Measurements from ENCODE around the gene CDH4. TPM values are rescaled to one million over a fixed set of nuclear protein-coding genes. Genes with fewer than 3 reads are reported as not detected.
A peak's percentile ranks its signal among the peaks of the same experiment; 100 is the strongest.

The CDH4 gene
- total and polyA plus RNA-seq, 2 of the 13 experiments (the other 11 are each of a cell fraction or from before 2014, with no cell fraction given), result not detected

DNA sequence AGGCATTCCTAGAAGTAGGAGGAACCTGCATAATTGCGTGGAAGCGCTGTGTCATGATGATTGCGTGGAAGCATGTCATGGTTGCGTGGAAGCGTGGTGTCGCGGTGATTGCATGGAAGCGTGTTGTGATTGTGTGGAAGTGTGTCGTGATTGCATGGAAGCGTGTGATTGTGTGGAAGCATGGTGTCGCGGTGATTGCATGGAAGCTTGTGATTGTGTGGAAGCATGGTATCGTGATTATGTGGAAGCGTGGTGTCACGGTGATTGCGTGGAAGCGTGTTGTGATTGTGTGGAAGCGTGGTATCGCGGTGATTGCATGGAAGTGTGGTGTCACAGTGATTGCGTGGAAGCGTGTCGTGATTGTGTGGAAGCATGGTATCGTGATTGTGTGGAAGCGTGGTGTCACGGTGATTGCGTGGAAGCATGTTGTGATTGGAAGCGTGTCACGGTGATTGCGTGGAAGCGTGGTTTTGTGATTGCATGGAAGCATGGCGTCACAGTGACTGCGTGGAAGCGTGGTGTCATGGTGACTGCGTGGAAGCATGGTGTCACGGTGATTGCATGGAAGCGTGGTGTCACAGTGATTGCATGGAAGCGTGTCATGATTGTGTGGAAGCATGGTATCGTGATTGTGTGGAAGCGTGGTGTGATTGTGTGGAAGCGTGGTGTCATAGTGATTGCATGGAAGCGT is 667.8 kb downstream of the CDH4 start:
- FAIRE-seq, result peak; percentile 34
- H2AFZ ChIP-seq (ENCODE audit: low read length), result no peak overlapping the region
- peaks cover 25 to 61% of the 10 kb centered on the region in 2 experiments; a peak in 4 of 5 replicates for H3K27me3 ChIP-seq (ENCODE audit: control insufficient read depth in 1 of 2, insufficient read depth in 2 of 2, low read length in 2 of 2)
- no peaks in the 10 kb centered on the region for H3K4me1 ChIP-seq (ENCODE audit: insufficient read depth, low read length)
- WGBS (ENCODE audit: low lambda C conversion rate), result 63% methylated on average over 42 of the region's 42 CpGs
- no peak overlapping the region for H3K4me2 ChIP-seq (ENCODE audit: low read depth, low read length)
- H3K79me2 ChIP-seq (ENCODE audit: insufficient read depth, low read length), result no peaks in the 10 kb centered on the region
- no peak for DNase-seq (ENCODE audit: low spot score)
- no peak overlapping the region for H3K9ac ChIP-seq (ENCODE audit: insufficient read depth, low read depth, low read length)
- ChIA-PET POLR2A (no interaction called here), CTCF (ENCODE audit: low intra/inter-chr PET ratio, low total read pairs) (no interaction called here)
- no TSS peak for BruUV-seq (replicated peaks)
- no peaks in the 10 kb centered on the region for H3K36me3 ChIP-seq (replicated peaks in 1 of 2; ENCODE audit: control insufficient read depth in 1 of 2, insufficient read depth in 2 of 2, low read length in 2 of 2)
- no peaks in the 10 kb centered on the region for H3K9me3 ChIP-seq (ENCODE audit: low read length)
- in situ Hi-C loops (cut with HindIII; ENCODE audit: extremely low pct_ligation_motif_present, low pct_unique_long_range_greater_than_20kb) (loop anchor here (5.0 kb wide), 1 partner anchor 47 kb away; no protein-coding TSS in a partner anchor), intact Hi-C loops (cut with micrococcal nuclease; ENCODE audit: unreplicated experiment) (no loop called here)
- no peak overlapping the region for H3K4me3 ChIP-seq (replicated peaks in 1 of 3; ENCODE audit: insufficient read depth in 1 of 3, low read depth in 2 of 3, low read length in 3 of 3)
- H4K20me1 ChIP-seq (ENCODE audit: insufficient read depth, low read length), result no peaks in the 10 kb centered on the region; the same call in 1 of the 2 replicates
- ATAC-seq, result no peak
- H3K27ac ChIP-seq (ENCODE audit: extremely low read length, insufficient read depth, low read length), result no peak overlapping the region
- TF ChIP-seq ATF7 (IDR thresholded peaks at IDR 0.05) (peak; percentile 93), ATF7 (CRISPR knock-in tag; IDR thresholded peaks at IDR 0.05) (no peak), TBX3 (IDR thresholded peaks at IDR 0.05; ENCODE audit: borderline replicate concordance) (no peak), SP1 (IDR thresholded peaks at IDR 0.05) (peak; percentile 42; the same call in 1 of the 2 replicates), SP1 (CRISPR knock-in tag; IDR thresholded peaks at IDR 0.05) (no peak), CHCHD3 (CRISPR knock-in tag; IDR thresholded peaks at IDR 0.05) (0 out of 2 replicates have a peak, but pooled peaks have one; percentile 28), ZNF775 (CRISPR knock-in tag; IDR thresholded peaks at IDR 0.05; ENCODE audit: borderline replicate concordance) (no peak), ZFP82 (CRISPR knock-in tag; IDR thresholded peaks at IDR 0.05; ENCODE audit: borderline replicate concordance) (no peak), NONO (IDR thresholded peaks at IDR 0.05) (peak; percentile 74; the same call in 1 of the 2 replicates), NONO (CRISPR knock-in tag; conservative IDR thresholded peaks at IDR 0.05) (no peak), ZMAT3 (CRISPR knock-in tag; conservative IDR thresholded peaks at IDR 0.05) (no peak)
- TF ChIP-seq, protein P1, sequence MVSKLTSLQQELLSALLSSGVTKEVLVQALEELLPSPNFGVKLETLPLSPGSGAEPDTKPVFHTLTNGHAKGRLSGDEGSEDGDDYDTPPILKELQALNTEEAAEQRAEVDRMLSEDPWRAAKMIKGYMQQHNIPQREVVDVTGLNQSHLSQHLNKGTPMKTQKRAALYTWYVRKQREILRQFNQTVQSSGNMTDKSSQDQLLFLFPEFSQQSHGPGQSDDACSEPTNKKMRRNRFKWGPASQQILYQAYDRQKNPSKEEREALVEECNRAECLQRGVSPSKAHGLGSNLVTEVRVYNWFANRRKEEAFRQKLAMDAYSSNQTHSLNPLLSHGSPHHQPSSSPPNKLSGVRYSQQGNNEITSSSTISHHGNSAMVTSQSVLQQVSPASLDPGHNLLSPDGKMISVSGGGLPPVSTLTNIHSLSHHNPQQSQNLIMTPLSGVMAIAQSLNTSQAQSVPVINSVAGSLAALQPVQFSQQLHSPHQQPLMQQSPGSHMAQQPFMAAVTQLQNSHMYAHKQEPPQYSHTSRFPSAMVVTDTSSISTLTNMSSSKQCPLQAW (CRISPR knock-in tag; IDR thresholded peaks at IDR 0.05), result no peak
- TF ChIP-seq, protein P2, sequence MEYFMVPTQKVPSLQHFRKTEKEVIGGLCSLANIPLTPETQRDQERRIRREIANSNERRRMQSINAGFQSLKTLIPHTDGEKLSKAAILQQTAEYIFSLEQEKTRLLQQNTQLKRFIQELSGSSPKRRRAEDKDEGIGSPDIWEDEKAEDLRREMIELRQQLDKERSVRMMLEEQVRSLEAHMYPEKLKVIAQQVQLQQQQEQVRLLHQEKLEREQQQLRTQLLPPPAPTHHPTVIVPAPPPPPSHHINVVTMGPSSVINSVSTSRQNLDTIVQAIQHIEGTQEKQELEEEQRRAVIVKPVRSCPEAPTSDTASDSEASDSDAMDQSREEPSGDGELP (IDR thresholded peaks at IDR 0.05; ENCODE audit: borderline replicate concordance, low read depth), result no peak
- TF ChIP-seq, protein P3, sequence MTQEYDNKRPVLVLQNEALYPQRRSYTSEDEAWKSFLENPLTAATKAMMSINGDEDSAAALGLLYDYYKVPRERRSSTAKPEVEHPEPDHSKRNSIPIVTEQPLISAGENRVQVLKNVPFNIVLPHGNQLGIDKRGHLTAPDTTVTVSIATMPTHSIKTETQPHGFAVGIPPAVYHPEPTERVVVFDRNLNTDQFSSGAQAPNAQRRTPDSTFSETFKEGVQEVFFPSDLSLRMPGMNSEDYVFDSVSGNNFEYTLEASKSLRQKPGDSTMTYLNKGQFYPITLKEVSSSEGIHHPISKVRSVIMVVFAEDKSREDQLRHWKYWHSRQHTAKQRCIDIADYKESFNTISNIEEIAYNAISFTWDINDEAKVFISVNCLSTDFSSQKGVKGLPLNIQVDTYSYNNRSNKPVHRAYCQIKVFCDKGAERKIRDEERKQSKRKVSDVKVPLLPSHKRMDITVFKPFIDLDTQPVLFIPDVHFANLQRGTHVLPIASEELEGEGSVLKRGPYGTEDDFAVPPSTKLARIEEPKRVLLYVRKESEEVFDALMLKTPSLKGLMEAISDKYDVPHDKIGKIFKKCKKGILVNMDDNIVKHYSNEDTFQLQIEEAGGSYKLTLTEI (CRISPR knock-in tag; conservative IDR thresholded peaks at IDR 0.05), result no peak
- TF ChIP-seq, protein P4, sequence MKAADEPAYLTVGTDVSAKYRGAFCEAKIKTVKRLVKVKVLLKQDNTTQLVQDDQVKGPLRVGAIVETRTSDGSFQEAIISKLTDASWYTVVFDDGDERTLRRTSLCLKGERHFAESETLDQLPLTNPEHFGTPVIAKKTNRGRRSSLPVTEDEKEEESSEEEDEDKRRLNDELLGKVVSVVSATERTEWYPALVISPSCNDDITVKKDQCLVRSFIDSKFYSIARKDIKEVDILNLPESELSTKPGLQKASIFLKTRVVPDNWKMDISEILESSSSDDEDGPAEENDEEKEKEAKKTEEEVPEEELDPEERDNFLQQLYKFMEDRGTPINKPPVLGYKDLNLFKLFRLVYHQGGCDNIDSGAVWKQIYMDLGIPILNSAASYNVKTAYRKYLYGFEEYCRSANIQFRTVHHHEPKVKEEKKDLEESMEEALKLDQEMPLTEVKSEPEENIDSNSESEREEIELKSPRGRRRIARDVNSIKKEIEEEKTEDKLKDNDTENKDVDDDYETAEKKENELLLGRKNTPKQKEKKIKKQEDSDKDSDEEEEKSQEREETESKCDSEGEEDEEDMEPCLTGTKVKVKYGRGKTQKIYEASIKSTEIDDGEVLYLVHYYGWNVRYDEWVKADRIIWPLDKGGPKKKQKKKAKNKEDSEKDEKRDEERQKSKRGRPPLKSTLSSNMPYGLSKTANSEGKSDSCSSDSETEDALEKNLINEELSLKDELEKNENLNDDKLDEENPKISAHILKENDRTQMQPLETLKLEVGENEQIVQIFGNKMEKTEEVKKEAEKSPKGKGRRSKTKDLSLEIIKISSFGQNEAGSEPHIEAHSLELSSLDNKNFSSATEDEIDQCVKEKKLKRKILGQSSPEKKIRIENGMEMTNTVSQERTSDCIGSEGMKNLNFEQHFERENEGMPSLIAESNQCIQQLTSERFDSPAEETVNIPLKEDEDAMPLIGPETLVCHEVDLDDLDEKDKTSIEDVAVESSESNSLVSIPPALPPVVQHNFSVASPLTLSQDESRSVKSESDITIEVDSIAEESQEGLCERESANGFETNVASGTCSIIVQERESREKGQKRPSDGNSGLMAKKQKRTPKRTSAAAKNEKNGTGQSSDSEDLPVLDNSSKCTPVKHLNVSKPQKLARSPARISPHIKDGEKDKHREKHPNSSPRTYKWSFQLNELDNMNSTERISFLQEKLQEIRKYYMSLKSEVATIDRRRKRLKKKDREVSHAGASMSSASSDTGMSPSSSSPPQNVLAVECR (CRISPR knock-in tag; IDR thresholded peaks at IDR 0.05; ENCODE audit: borderline replicate concordance), result no peak

Measured in HepG2 (cell line).